Activated CD8-positive, alpha-beta T cell treated with anti-CD3 and anti-CD28 coated beads for 36 hours (primary cell): Measurements from ENCODE around the gene CBX4. TPM values are rescaled to one million over a fixed set of nuclear protein-coding genes. Genes with fewer than 3 reads are reported as not detected.

ENCODE experiments used
- ATAC-seq: fragments of 200-7000 bp; cut with Tn5 transposase; one replicate; pipeline ENCODE4 v1.10.0; 2021; ENCODE audit warnings: mild to moderate bottlenecking, moderate library complexity
- CTCF ChIA-PET: fragments of 350-600 bp; sonication (Branson Sonifier 250); formaldehyde crosslinking; loops from one replicate; lab custom pipeline; 2021; ENCODE audit warnings: antibody characterized with exemption; lab: Charles Lee
- POLR2A ChIA-PET: fragments of 350-600 bp; sonication (Branson Sonifier 250); formaldehyde crosslinking; loops from one replicate; lab custom pipeline; 2021; ENCODE audit warnings: antibody characterized with exemption; lab: Charles Lee
- DNase-seq: peaks from one replicate; pipeline ENCODE4 v3.0.0-alpha.2; 2020
- H3K27ac Mint-ChIP-seq: one replicate; pipeline ENCODE4 v1.8.0; 2021; ENCODE audit warnings: mild to moderate bottlenecking, mixed read lengths
- H3K27me3 Mint-ChIP-seq: one replicate; pipeline ENCODE4 v1.8.0; 2021; ENCODE audit warnings: mixed read lengths
- H3K36me3 Mint-ChIP-seq: one replicate; pipeline ENCODE4 v1.8.0; 2021; ENCODE audit warnings: low read depth, mixed read lengths
- H3K4me1 Mint-ChIP-seq: one replicate; pipeline ENCODE4 v1.8.0; 2021; ENCODE audit warnings: low read depth, mixed read lengths
- H3K4me3 Mint-ChIP-seq: one replicate; pipeline ENCODE4 v1.8.0; 2021; ENCODE audit warnings: mild to moderate bottlenecking, moderate library complexity, mixed read lengths
- H3K9me3 Mint-ChIP-seq: one replicate; pipeline ENCODE4 v1.8.0; 2021; ENCODE audit warnings: mixed read lengths
- intact Hi-C: fragments of 100-400 bp; cut with micrococcal nuclease; formaldehyde crosslinking; loops from one replicate; pipeline ENCODE4 v1.10.0; 2022
- total RNA-seq, 2 experiments: library from RNA; stranded (reverse); gene quantifications; one replicate each; pipeline ENCODE4 v1.2.3, GENCODE V29; 2021
- TF ChIP-seq, protein P1 (sequence below): fragments of 200-600 bp; IDR thresholded peaks from one replicate; pipeline ENCODE4 v1.8.0; 2022; ENCODE audit warnings: antibody characterized with exemption, mild to moderate bottlenecking

Gene CBX4
- total RNA-seq, 2 experiments from 2014 or later: 23.9 to 28.0 TPM

- peak overlapping the region; percentile 32 for H3K4me3 Mint-ChIP-seq
- POLR2A ChIA-PET: no interaction called here
- CTCF ChIA-PET: interaction anchor here (1.2 to 2.0 kb wide), 2 partner anchors 18 to 64 kb away, joined by 4 to 6 read pairs; no protein-coding TSS in a partner anchor
- H3K27me3 Mint-ChIP-seq: peaks cover 7% of the 10 kb centered on the region
- TF ChIP-seq, protein P1, sequence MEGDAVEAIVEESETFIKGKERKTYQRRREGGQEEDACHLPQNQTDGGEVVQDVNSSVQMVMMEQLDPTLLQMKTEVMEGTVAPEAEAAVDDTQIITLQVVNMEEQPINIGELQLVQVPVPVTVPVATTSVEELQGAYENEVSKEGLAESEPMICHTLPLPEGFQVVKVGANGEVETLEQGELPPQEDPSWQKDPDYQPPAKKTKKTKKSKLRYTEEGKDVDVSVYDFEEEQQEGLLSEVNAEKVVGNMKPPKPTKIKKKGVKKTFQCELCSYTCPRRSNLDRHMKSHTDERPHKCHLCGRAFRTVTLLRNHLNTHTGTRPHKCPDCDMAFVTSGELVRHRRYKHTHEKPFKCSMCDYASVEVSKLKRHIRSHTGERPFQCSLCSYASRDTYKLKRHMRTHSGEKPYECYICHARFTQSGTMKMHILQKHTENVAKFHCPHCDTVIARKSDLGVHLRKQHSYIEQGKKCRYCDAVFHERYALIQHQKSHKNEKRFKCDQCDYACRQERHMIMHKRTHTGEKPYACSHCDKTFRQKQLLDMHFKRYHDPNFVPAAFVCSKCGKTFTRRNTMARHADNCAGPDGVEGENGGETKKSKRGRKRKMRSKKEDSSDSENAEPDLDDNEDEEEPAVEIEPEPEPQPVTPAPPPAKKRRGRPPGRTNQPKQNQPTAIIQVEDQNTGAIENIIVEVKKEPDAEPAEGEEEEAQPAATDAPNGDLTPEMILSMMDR: no peak
- DNase-seq: no peak
- intact Hi-C loops: no loop called here
- peak overlapping the region; percentile 8 for H3K27ac Mint-ChIP-seq
- H3K4me1 Mint-ChIP-seq: peaks cover 2% of the 10 kb centered on the region
- no peaks in the 10 kb centered on the region for H3K36me3 Mint-ChIP-seq
- no peaks in the 10 kb centered on the region for H3K9me3 Mint-ChIP-seq
- peak; percentile 57 for ATAC-seq
Measured at GRCh38 chr17:79852748-79853147, 13.5 kb upstream of the CBX4 start.

DNA sequence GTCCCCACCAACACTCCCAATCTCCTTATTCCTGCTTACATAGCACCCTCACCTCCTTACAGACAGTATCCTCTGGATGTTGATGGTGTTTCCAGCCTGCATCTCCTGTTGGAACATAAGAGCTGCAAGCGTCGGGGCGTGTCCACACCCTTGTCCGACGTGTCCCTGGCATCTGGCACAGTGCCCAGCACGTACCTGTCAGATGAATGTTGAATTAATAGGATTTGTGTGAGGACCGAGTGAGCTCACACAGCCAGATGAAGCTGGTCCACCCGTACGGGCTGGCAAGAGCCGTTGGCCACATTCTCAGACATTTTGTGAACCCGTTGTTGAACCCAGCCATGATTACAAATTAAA lies 12.2 kb upstream of the CBX4 start:
- H3K27ac Mint-ChIP-seq: no peak overlapping the region
- ATAC-seq (no peak), DNase-seq (no peak)
- peaks cover 4% of the 10 kb centered on the region for H3K27me3 Mint-ChIP-seq
- no peaks in the 10 kb centered on the region for H3K9me3 Mint-ChIP-seq
- no peak overlapping the region for H3K4me3 Mint-ChIP-seq
- intact Hi-C loops: no loop called here
- H3K4me1 Mint-ChIP-seq: peaks cover 2% of the 10 kb centered on the region
- ChIA-PET POLR2A (interaction anchor here (0.9 kb wide), 1 partner anchor 10 kb away, joined by 4 read pairs; no protein-coding TSS in a partner anchor), CTCF (interaction anchor here (0.7 to 2.0 kb wide), 4 partner anchors 16 to 141 kb away, joined by 3 to 6 read pairs (median 4); no protein-coding TSS in a partner anchor)
- no peaks in the 10 kb centered on the region for H3K36me3 Mint-ChIP-seq
- TF ChIP-seq, protein P1: no peak

DNA sequence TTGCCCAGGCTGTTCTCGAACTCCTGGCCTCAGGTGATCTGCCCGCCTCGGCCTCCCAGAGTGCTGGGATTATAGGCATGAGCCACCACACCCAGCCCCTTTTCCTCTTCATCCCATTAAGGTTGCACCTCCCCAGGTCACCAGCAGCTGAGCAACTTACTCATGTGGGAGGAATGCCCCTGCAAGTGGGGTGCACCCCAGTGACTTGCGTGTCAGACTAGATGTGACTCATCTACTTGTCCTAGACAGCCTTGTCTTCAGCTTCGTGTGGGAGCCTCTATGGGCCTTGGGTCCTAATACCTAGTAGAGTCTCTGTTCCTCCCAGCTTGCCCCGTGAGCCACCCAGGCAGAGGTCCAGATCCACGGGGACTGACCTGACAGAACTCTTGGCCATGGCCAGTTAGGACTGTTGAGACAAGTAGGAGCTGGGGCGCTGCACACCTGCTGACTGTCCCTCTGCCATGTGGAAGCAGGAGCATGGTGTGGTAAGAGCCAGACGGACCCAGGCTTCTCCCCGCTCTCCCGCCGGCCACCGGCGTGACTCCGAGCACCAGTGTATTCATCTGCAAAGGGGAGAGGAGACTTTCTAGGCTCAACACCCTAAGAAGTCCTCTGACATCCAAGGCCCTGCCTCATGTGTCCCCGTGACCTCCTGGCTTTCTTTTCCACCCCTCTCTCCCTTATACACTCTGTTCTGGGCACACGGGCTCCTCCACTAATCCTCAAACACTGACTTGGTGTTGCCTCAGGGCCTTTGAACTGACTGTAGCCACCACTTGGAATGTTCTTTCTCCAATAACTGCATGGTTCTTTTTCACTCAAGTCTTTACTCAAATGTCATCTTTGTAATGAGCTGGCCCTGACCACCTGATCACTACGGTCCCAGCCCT lies 11.6 kb upstream of the CBX4 start:
- Mint-ChIP-seq H3K36me3 (no peaks in the 10 kb centered on the region), H3K27ac (no peak overlapping the region), H3K9me3 (no peaks in the 10 kb centered on the region), H3K4me3 (no peak overlapping the region), H3K27me3 (peaks cover 10% of the 10 kb centered on the region), H3K4me1 (peaks cover 2% of the 10 kb centered on the region)
- TF ChIP-seq, protein P1: no peak
- POLR2A ChIA-PET: interaction anchor here (0.9 kb wide), 1 partner anchor 10 kb away, joined by 4 read pairs; no protein-coding TSS in a partner anchor
- peak; percentile 83 for ATAC-seq
- intact Hi-C loops: no loop called here
- DNase-seq: peak; percentile 57
- CTCF ChIA-PET: interaction anchor here (0.6 to 2.0 kb wide), 7 partner anchors 14 to 158 kb away, joined by 3 to 6 read pairs (median 3); no protein-coding TSS in a partner anchor

DNA sequence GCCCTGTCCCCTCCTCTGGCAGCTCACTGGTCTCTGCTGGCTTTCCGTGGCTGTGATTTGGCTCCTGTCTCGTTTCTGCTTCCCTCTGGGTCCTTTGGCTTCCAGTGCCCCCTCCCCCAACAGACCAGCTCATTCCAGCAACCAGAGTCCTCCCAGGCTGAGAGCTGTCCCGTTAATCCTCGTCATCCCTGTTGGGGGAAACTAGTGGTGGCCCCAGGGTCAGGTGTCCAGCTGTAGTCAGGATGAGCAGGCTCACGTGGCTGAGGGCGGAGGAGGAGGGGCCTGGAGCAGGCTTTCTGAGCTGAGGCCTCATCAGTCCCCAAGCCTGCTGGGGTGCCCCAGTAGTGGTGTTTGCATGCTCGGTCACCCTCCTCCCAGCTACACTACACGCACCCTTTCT lies 10.7 kb upstream of the CBX4 start:
- Mint-ChIP-seq H3K27ac (no peak overlapping the region), H3K27me3 (peaks cover 15% of the 10 kb centered on the region), H3K4me3 (no peak overlapping the region), H3K36me3 (no peaks in the 10 kb centered on the region), H3K4me1 (peaks cover 2% of the 10 kb centered on the region), H3K9me3 (no peaks in the 10 kb centered on the region)
- intact Hi-C loops: loop anchor here (10.0 kb wide), 1 partner anchor 105 kb away; no protein-coding TSS in a partner anchor
- DNase-seq: no peak
- POLR2A ChIA-PET: no interaction called here
- no peak for ATAC-seq
- CTCF ChIA-PET: interaction anchor here (0.6 to 1.2 kb wide), 3 partner anchors 13 to 158 kb away, joined by 3 to 4 read pairs (median 3); no protein-coding TSS in a partner anchor
- TF ChIP-seq, protein P1: no peak
